DOHH2 (cell line): Measurements from ENCODE around the gene OR5L1.

Source experiments
- H3F3A ChIP-seq: fragments of 200-600 bp; sonication (generic), shearing (Covaris generic); 2 replicates; pipeline ENCODE4 v1.6.0; 2016; ENCODE audit warnings: antibody characterized with exemption, mild to moderate bottlenecking; ENCODE audit not compliant: control insufficient read depth, insufficient read depth
- H3K27ac ChIP-seq: fragments of 200-600 bp; sonication (generic); 2 replicates; pipeline ENCODE4 v1.5.1; 2014; ENCODE audit warnings: low read depth, mild to moderate bottlenecking, low read length, moderate library complexity
- H3K27me3 ChIP-seq: fragments of 200-600 bp; sonication (generic); 2 replicates; pipeline ENCODE4 v1.6.1; 2014; ENCODE audit warnings: mild to moderate bottlenecking, low read length, mixed read lengths; ENCODE audit not compliant: control insufficient read depth
- H3K36me3 ChIP-seq: fragments of 200-600 bp; sonication (generic); 2 replicates; pipeline ENCODE4 v1.6.1; 2014; ENCODE audit warnings: mild to moderate bottlenecking, low read length, moderate library complexity, mixed read lengths; ENCODE audit not compliant: control insufficient read depth
- H3K4me1 ChIP-seq: fragments of 200-600 bp; sonication (generic); 2 replicates; pipeline ENCODE4 v1.6.1; 2014; ENCODE audit warnings: mild to moderate bottlenecking, low read length, mixed read lengths; ENCODE audit not compliant: control insufficient read depth
- H3K4me2 ChIP-seq: fragments of 200-600 bp; sonication (generic); 2 replicates; pipeline ENCODE4 v1.6.0; 2014; ENCODE audit warnings: mild to moderate bottlenecking, low read length, moderate library complexity
- H3K4me3 ChIP-seq: fragments of 200-600 bp; sonication (generic); 2 replicates; pipeline ENCODE4 v1.5.1; 2014; ENCODE audit warnings: mild to moderate bottlenecking, low read length, mixed read lengths
- H3K79me2 ChIP-seq: fragments of 200-600 bp; sonication (generic); 2 replicates; pipeline ENCODE4 v1.6.1; 2014; ENCODE audit warnings: mild to moderate bottlenecking, low read length, mixed read lengths; ENCODE audit not compliant: control insufficient read depth
- H3K9me2 ChIP-seq: fragments of 200-600 bp; sonication (generic); replicated peaks from 2 replicates; pipeline ENCODE4 v1.6.1; 2014; ENCODE audit warnings: mild to moderate bottlenecking, low read length, mixed read lengths; ENCODE audit not compliant: control insufficient read depth
- H3K9me3 ChIP-seq: fragments of 200-600 bp; sonication (generic); 2 replicates; pipeline ENCODE4 v1.6.1; 2014; ENCODE audit warnings: antibody characterized with exemption, low read length, mixed read lengths; ENCODE audit not compliant: control insufficient read depth, insufficient read depth
- H4K20me1 ChIP-seq: fragments of 200-600 bp; sonication (generic); 2 replicates; pipeline ENCODE4 v1.6.0; 2014; ENCODE audit warnings: low read depth, mild to moderate bottlenecking, antibody characterized with exemption, low read length, moderate library complexity; ENCODE audit not compliant: control insufficient read depth, insufficient read depth
- CTCF ChIP-seq: fragments of 200-600 bp; sonication (generic); IDR thresholded peaks from one replicate; pipeline ENCODE4 v1.5.1; 2014; ENCODE audit warnings: antibody characterized with exemption, mild to moderate bottlenecking, low read depth, low read length; ENCODE audit not compliant: poor library complexity, severe bottlenecking
- EZH2phosphoT487 ChIP-seq: fragments of 200-600 bp; sonication (generic); IDR thresholded peaks from 2 replicates; pipeline ENCODE4 v1.6.1; 2017; ENCODE audit warnings: borderline replicate concordance, mild to moderate bottlenecking, antibody characterized with exemption, low read length, moderate library complexity, mixed read lengths

The OR5L1 gene

GRCh38 chr11:55854704-55855103 lies 43.5 kb downstream of the OR5L1 start:
- Histone ChIP-seq H3F3A (no peaks in the 10 kb centered on the region), H4K20me1 (no peaks in the 10 kb centered on the region), H3K9me2 (no peaks in the 10 kb centered on the region), H3K27ac (no peak overlapping the region), H3K4me1 (no peaks in the 10 kb centered on the region), H3K27me3 (no peaks in the 10 kb centered on the region), H3K4me2 (no peak overlapping the region), H3K36me3 (no peaks in the 10 kb centered on the region), H3K9me3 (no peaks in the 10 kb centered on the region), H3K4me3 (no peak overlapping the region), H3K79me2 (no peaks in the 10 kb centered on the region)
- TF ChIP-seq EZH2phosphoT487 (no peak), CTCF (no peak)
